ENCODE results near the gene FNIP2.

DNA sequence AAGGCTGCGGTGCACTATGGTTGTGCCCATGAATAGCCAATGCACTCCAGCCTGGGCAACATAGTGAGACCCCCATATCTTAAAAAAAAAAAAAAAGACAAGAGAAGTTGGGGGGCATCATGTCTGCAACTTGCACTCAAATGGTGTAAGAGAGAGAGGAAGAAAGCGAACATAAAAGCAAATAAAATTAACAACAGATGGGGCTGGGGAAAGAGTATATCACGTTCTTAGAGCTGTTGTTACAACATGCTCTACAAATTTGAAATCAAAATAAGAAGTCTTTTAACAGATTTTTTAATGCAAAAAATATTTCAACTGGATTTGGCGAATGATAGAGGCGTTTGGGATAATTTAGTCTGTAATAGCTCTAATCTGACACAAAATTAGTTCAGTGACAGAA lies 144.9 kb downstream of the FNIP2 start:
- TF ChIP-seq, protein P1, sequence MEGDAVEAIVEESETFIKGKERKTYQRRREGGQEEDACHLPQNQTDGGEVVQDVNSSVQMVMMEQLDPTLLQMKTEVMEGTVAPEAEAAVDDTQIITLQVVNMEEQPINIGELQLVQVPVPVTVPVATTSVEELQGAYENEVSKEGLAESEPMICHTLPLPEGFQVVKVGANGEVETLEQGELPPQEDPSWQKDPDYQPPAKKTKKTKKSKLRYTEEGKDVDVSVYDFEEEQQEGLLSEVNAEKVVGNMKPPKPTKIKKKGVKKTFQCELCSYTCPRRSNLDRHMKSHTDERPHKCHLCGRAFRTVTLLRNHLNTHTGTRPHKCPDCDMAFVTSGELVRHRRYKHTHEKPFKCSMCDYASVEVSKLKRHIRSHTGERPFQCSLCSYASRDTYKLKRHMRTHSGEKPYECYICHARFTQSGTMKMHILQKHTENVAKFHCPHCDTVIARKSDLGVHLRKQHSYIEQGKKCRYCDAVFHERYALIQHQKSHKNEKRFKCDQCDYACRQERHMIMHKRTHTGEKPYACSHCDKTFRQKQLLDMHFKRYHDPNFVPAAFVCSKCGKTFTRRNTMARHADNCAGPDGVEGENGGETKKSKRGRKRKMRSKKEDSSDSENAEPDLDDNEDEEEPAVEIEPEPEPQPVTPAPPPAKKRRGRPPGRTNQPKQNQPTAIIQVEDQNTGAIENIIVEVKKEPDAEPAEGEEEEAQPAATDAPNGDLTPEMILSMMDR (conservative IDR thresholded peaks at IDR 0.05; ENCODE audit: low read length), result no peak
- no peak for TF ChIP-seq EZH2phosphoT487 (IDR thresholded peaks at IDR 0.05; ENCODE audit: borderline replicate concordance)
